NCI-H1694 treated with DMSO at 0.1 percent for 48 hours (cell line): Measurements from ENCODE around the gene CERS5.
"Not testable (repeated sequence)": the region's sequence is repeated elsewhere in the genome, so short reads cannot be mapped to it uniquely, and the experiment has no call there.

Experiments
- DNase-seq: peaks from one replicate; lab custom pipeline; 2025; lab: John Stamatoyannopoulos, UW

The CERS5 gene

GRCh38 chr12:50186681-50187080, 19.5 kb upstream of the CERS5 start:
- DNase-seq: no peak

- DNase-seq: no peak
Observed at GRCh38 chr12:50185970-50186663, 18.9 kb upstream of the CERS5 start.

GRCh38 chr12:50185301-50185895, 18.2 kb upstream of the CERS5 start:
- DNase-seq: no peak

- no peak for DNase-seq
Observed at GRCh38 chr12:50184261-50184660, 17.1 kb upstream of the CERS5 start.

GRCh38 chr12:50182461-50182860, 15.3 kb upstream of the CERS5 start:
- peak; percentile 7 for DNase-seq

- no peak for DNase-seq
Observed at GRCh38 chr12:50181691-50182090, 14.5 kb upstream of the CERS5 start.

- DNase-seq: no peak
Observed at GRCh38 chr12:50175716-50176026, 8.5 kb upstream of the CERS5 start.

GRCh38 chr12:50174971-50175715, 8.0 kb upstream of the CERS5 start:
- peak; percentile 54 for DNase-seq

GRCh38 chr12:50166799-50167048, 445 bp downstream of the CERS5 start:
- DNase-seq: no peak

GRCh38 chr12:50164963-50165362, 2.2 kb downstream of the CERS5 start:
- DNase-seq: no peak

- DNase-seq: no peak
Observed at GRCh38 chr12:50162230-50162629, 4.9 kb downstream of the CERS5 start.

- no peak for DNase-seq
Observed at GRCh38 chr12:50160643-50161042, 6.5 kb downstream of the CERS5 start.

GRCh38 chr12:50157259-50157658, 9.9 kb downstream of the CERS5 start:
- no peak for DNase-seq

GRCh38 chr12:50156641-50157040, 10.5 kb downstream of the CERS5 start:
- DNase-seq: no peak

GRCh38 chr12:50154947-50155346, 12.2 kb downstream of the CERS5 start:
- DNase-seq: not testable (repeated sequence)

GRCh38 chr12:50151047-50151687, 16.0 kb downstream of the CERS5 start:
- DNase-seq: no peak

GRCh38 chr12:50149311-50149710, 17.9 kb downstream of the CERS5 start:
- DNase-seq: no peak

- not testable (repeated sequence) for DNase-seq
Observed at GRCh38 chr12:50148011-50148410, 19.2 kb downstream of the CERS5 start.

- DNase-seq: no peak
Observed at GRCh38 chr12:50147281-50147680, 19.9 kb downstream of the CERS5 start.

GRCh38 chr12:50145439-50145838, 21.7 kb downstream of the CERS5 start:
- no peak for DNase-seq

- DNase-seq: no peak
Observed at GRCh38 chr12:50142993-50143392, 24.2 kb downstream of the CERS5 start.

- DNase-seq: no peak
Observed at GRCh38 chr12:50132505-50133135, 34.5 kb downstream of the CERS5 start.

- no peak for DNase-seq
Observed at GRCh38 chr12:50129290-50129689, 37.9 kb downstream of the CERS5 start.
